ENCODE measurements around the gene TMEM144.

TMEM144 gene

GRCh38 chr4:158213466-158213865, 3.2 kb downstream of the TMEM144 start:
- Histone ChIP-seq H3K9me2 (replicated peaks; ENCODE audit: insufficient read depth, low read length) (no peaks in the 10 kb centered on the region), H3K36me3 (ENCODE audit: low read length) (no peaks in the 10 kb centered on the region), H3K4me2 (ENCODE audit: low read depth, low read length, poor library complexity, severe bottlenecking) (no peak overlapping the region), H3K9me3 (ENCODE audit: insufficient read depth, low read length) (no peaks in the 10 kb centered on the region), H3K4me3 (ENCODE audit: insufficient read depth, low read length, poor library complexity, severe bottlenecking) (no peak overlapping the region), H4K20me1 (ENCODE audit: low read depth, low read length) (no peaks in the 10 kb centered on the region), H3K27me3 (ENCODE audit: low read length) (no peaks in the 10 kb centered on the region), H3F3A (ENCODE audit: insufficient read depth) (no peaks in the 10 kb centered on the region), H2AFZ (ENCODE audit: low read depth, low read length, severe bottlenecking) (no peak overlapping the region), H3K79me2 (ENCODE audit: insufficient read depth, low read length) (no peaks in the 10 kb centered on the region), H3K9ac (ENCODE audit: low read length) (no peak overlapping the region), H3K27ac (ENCODE audit: low read depth, low read length) (no peak overlapping the region)
- TF ChIP-seq EZH2phosphoT487 (conservative IDR thresholded peaks at IDR 0.05; ENCODE audit: low read length) = no peak
- TF ChIP-seq, protein P1, sequence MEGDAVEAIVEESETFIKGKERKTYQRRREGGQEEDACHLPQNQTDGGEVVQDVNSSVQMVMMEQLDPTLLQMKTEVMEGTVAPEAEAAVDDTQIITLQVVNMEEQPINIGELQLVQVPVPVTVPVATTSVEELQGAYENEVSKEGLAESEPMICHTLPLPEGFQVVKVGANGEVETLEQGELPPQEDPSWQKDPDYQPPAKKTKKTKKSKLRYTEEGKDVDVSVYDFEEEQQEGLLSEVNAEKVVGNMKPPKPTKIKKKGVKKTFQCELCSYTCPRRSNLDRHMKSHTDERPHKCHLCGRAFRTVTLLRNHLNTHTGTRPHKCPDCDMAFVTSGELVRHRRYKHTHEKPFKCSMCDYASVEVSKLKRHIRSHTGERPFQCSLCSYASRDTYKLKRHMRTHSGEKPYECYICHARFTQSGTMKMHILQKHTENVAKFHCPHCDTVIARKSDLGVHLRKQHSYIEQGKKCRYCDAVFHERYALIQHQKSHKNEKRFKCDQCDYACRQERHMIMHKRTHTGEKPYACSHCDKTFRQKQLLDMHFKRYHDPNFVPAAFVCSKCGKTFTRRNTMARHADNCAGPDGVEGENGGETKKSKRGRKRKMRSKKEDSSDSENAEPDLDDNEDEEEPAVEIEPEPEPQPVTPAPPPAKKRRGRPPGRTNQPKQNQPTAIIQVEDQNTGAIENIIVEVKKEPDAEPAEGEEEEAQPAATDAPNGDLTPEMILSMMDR (IDR thresholded peaks at IDR 0.05; ENCODE audit: insufficient read depth, low read length, poor library complexity, severe bottlenecking) = no peak

GRCh38 chr4:158214856-158215255, 4.6 kb downstream of the TMEM144 start:
- Histone ChIP-seq H3K27me3 (ENCODE audit: low read length) (no peaks in the 10 kb centered on the region), H2AFZ (ENCODE audit: low read depth, low read length, severe bottlenecking) (no peak overlapping the region), H3K4me2 (ENCODE audit: low read depth, low read length, poor library complexity, severe bottlenecking) (no peak overlapping the region), H3K79me2 (ENCODE audit: insufficient read depth, low read length) (no peaks in the 10 kb centered on the region), H3K27ac (ENCODE audit: low read depth, low read length) (no peak overlapping the region), H3K9me3 (ENCODE audit: insufficient read depth, low read length) (no peaks in the 10 kb centered on the region), H3K9ac (ENCODE audit: low read length) (no peak overlapping the region), H3K36me3 (ENCODE audit: low read length) (no peaks in the 10 kb centered on the region), H4K20me1 (ENCODE audit: low read depth, low read length) (no peaks in the 10 kb centered on the region), H3F3A (ENCODE audit: insufficient read depth) (no peaks in the 10 kb centered on the region), H3K4me3 (ENCODE audit: insufficient read depth, low read length, poor library complexity, severe bottlenecking) (no peak overlapping the region), H3K9me2 (replicated peaks; ENCODE audit: insufficient read depth, low read length) (no peaks in the 10 kb centered on the region)
- TF ChIP-seq, protein P1 (IDR thresholded peaks at IDR 0.05; ENCODE audit: insufficient read depth, low read length, poor library complexity, severe bottlenecking) = no peak
- TF ChIP-seq EZH2phosphoT487 (conservative IDR thresholded peaks at IDR 0.05; ENCODE audit: low read length) = no peak

- TF ChIP-seq, protein P1 (IDR thresholded peaks at IDR 0.05; ENCODE audit: insufficient read depth, low read length, poor library complexity, severe bottlenecking) = no peak
- no peak for TF ChIP-seq EZH2phosphoT487 (conservative IDR thresholded peaks at IDR 0.05; ENCODE audit: low read length)
- Histone ChIP-seq H3K4me3 (ENCODE audit: insufficient read depth, low read length, poor library complexity, severe bottlenecking) (no peak overlapping the region), H3K9ac (ENCODE audit: low read length) (no peak overlapping the region), H3K9me3 (ENCODE audit: insufficient read depth, low read length) (no peaks in the 10 kb centered on the region), H3K4me2 (ENCODE audit: low read depth, low read length, poor library complexity, severe bottlenecking) (no peak overlapping the region), H3K9me2 (replicated peaks; ENCODE audit: insufficient read depth, low read length) (no peaks in the 10 kb centered on the region), H3K27ac (ENCODE audit: low read depth, low read length) (no peak overlapping the region), H3K79me2 (ENCODE audit: insufficient read depth, low read length) (no peaks in the 10 kb centered on the region), H3F3A (ENCODE audit: insufficient read depth) (no peaks in the 10 kb centered on the region), H4K20me1 (ENCODE audit: low read depth, low read length) (no peaks in the 10 kb centered on the region), H2AFZ (ENCODE audit: low read depth, low read length, severe bottlenecking) (no peak overlapping the region), H3K36me3 (ENCODE audit: low read length) (no peaks in the 10 kb centered on the region), H3K27me3 (ENCODE audit: low read length) (no peaks in the 10 kb centered on the region)
Measured at GRCh38 chr4:158217763-158218162, 7.5 kb downstream of the TMEM144 start.

Data from SU-DHL-6 (cell line).